GM12864 (cell line): ENCODE measurements around the gene ANKRD37.
"Not testable (repeated sequence)": the region's sequence is repeated elsewhere in the genome, so short reads cannot be mapped to it uniquely, and the experiment has no call there.

Source experiments
- DNase-seq: peaks from one replicate; pipeline ENCODE4 v3.0.0-alpha.2; 2011; ENCODE audit warnings: low read depth
- H3K4me3 ChIP-seq: 2 replicates; pipeline ENCODE4 v1.5.1; 2011; ENCODE audit warnings: mild to moderate bottlenecking, low read depth, low read length, control low read depth
- TF ChIP-seq, protein P1 (sequence below): IDR thresholded peaks from 2 replicates; pipeline ENCODE4 v1.5.1; 2011; ENCODE audit warnings: low read depth, mild to moderate bottlenecking, moderate library complexity, low read length, control low read depth, inconsistent platforms; ENCODE audit errors: missing control alignments

The ANKRD37 gene

DNA sequence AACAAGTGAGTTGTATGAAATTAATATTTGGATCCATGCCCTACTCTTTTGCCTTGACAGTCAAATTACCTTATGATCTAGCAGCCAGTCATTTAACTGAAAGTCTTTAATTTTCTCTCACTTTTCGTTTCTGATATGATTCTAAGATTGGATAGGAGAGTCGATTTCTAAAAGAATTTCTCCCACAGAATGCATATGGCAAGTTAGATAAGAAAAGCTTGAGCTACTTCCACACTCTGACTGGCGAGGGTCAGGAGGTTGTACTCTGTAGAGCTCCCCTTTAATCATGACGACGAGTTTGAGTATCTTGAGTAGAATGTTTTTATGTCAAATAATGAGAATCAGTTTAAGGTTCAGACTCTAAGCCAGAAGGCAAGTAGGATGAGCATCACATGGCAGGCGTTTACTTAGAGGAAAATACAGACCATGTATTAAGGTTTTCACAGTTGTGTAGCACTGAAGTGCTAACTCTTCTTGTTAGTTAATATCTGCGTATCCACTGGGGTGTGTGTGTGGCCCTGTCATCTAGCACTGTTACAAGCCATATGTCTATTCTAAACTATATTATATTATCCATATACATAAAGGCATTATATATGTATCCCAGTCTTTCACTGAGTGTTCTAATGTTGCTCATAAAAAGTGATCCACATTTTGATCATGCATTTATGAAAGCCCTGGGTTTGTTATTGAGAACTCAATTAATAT is 38.8 kb upstream of the ANKRD37 start:
- DNase-seq = no peak
- TF ChIP-seq, protein P1, sequence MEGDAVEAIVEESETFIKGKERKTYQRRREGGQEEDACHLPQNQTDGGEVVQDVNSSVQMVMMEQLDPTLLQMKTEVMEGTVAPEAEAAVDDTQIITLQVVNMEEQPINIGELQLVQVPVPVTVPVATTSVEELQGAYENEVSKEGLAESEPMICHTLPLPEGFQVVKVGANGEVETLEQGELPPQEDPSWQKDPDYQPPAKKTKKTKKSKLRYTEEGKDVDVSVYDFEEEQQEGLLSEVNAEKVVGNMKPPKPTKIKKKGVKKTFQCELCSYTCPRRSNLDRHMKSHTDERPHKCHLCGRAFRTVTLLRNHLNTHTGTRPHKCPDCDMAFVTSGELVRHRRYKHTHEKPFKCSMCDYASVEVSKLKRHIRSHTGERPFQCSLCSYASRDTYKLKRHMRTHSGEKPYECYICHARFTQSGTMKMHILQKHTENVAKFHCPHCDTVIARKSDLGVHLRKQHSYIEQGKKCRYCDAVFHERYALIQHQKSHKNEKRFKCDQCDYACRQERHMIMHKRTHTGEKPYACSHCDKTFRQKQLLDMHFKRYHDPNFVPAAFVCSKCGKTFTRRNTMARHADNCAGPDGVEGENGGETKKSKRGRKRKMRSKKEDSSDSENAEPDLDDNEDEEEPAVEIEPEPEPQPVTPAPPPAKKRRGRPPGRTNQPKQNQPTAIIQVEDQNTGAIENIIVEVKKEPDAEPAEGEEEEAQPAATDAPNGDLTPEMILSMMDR = no peak
- no peak overlapping the region for H3K4me3 ChIP-seq

DNA sequence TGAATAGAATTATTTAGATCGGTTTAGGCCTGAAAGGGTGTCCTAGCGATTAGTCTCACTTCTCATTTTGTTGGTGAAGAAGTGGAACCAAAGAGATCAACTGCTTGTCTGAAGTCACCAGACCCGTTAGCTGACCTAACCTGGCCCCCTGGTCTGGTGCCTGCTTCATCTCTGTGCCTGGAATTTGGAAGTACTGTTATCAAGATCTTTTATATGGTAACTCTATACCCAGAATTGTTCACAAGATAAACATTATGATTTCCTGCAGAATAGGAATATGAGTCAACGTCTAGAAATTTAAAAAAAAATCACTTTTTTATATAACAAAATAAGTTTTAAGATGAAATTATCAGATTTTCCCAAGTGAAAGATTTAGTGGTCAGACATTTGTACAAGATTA is 38.1 kb upstream of the ANKRD37 start:
- H3K4me3 ChIP-seq = no peak overlapping the region
- no peak for DNase-seq
- TF ChIP-seq, protein P1 = no peak

DNA sequence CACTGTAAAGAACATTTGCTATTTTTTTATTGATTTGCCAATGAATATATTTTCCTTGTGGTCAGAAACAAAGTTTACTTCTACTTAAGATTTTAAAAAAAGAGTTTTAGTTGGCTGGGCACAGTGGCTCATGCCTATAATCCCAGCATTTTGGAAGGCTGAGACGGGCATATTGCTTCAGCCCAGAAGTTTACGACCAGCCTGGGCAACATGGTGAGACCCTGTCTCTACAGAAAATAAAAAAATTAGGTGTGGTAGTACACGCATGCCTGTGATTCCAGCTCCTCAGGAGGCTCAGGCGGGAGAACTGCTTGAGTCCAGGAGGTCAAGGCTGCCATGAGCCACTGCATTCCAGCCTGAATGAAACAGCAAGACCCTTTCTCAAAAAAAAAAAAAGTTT is 37.7 kb upstream of the ANKRD37 start:
- no peak for DNase-seq
- TF ChIP-seq, protein P1 = no peak
- H3K4me3 ChIP-seq = no peak overlapping the region

DNA sequence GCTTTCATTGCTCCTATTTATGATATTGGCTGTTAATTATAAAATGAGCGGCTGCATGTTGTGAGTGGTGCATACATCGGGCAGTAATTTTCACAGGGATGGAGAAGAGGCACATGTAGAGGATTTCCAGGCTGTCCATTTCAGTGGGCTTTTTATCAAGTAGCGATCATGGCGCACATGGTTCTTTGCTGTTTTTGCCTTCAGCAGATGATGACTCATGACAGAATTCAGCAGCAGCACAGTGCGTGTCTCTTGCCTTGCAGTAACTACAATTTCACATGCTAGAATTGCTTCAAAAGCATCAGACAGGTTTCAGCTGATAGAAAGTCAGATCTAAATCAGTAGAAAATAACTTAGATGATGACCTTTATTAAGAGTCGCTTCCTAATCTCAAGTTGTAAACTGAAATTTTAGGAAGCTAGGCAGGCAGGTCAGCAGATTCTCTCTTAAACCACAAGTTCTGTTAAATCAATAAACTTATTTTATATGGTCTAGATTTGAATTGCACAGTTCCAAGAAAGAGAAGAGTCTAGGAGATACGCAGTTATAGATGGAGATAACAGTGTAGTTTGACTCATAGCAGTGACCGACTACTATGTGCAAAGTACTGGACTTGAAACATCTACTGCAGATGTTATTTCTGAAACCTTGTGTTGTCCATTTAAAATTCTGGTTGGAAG is 36.7 kb upstream of the ANKRD37 start:
- TF ChIP-seq, protein P1 = no peak
- no peak for DNase-seq
- no peak overlapping the region for H3K4me3 ChIP-seq

DNA sequence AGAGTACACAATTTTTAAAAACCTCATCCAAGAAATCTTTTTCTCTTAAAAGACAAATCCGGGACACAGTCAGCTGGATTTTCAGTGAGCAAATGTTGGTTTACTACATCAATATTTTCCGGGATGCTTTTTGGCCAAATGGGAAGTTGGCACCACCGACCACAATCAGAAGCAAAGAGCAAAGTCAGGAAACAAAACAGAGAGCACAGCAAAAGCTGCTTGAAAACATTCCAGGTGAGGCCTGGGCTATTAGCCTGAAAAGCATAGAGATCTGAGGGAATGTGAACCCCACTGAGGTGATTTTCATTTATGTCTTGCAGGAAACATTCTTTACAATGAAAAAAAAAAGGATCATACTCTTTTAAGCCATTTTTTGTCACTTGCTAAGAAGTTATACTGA is 34.8 kb upstream of the ANKRD37 start:
- no peak for DNase-seq
- TF ChIP-seq, protein P1 = no peak
- H3K4me3 ChIP-seq = no peak overlapping the region

DNA sequence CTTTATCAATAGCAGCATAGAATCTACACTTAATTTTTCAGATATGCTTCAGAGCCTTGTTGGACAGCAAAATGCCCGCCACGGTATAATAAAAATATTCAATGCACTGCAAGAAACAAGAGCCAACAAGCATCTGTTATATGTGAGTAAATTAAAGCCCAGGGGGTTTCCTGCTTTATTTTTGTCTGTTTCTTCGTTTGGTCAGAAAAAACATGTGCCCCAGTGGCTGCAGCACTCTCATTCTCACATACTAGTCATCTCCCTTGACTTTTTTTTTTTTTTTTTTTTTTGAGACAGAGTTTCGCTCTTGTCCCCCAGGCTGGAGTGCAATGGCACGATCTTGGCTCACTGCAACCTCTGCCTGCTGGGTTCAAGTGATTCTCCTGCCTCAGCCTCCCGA is 34.1 kb upstream of the ANKRD37 start:
- not testable (repeated sequence) for DNase-seq, H3K4me3 ChIP-seq

DNA sequence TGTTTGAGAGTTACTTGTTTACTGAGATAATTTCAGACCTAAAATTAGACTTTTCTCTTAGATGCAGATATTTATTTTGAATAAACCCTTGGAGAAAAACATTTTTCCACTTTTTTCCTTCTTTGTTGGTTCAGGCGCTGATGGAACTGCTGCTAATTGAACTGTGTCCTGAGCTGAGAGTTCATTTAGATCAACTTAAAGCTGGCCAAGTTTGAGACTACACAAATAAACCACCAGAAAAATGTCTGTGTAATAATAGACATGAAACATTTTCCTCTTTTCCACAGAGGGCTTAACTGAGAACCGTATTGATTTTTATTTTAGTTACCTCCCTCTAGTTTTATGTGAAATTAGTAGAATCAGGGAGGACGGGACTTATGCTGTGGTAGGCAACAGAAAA is 33.4 kb upstream of the ANKRD37 start:
- H3K4me3 ChIP-seq = no peak overlapping the region
- TF ChIP-seq, protein P1 = no peak
- no peak for DNase-seq
